Osteocyte (in vitro differentiated cells): ENCODE data around the gene TNFRSF18. TPM values are rescaled to one million over a fixed set of nuclear protein-coding genes. Genes with fewer than 3 reads are reported as not detected.

Experiments
- DNase-seq: peaks from one replicate; pipeline ENCODE4 v3.0.0; 2021; ENCODE audit warnings: mixed read lengths; ENCODE audit not compliant: unreplicated experiment; ENCODE audit errors: extremely low spot score
- H3K27ac Mint-ChIP-seq: one replicate; pipeline ENCODE4 v1.8.0; 2021; ENCODE audit warnings: mild to moderate bottlenecking, mixed read lengths; ENCODE audit not compliant: unreplicated experiment
- H3K27me3 Mint-ChIP-seq: one replicate; pipeline ENCODE4 v1.8.0; 2021; ENCODE audit warnings: mixed read lengths; ENCODE audit not compliant: unreplicated experiment
- H3K36me3 Mint-ChIP-seq: one replicate; pipeline ENCODE4 v1.8.0; 2021; ENCODE audit warnings: mixed read lengths; ENCODE audit not compliant: unreplicated experiment
- H3K4me1 Mint-ChIP-seq: one replicate; pipeline ENCODE4 v1.8.0; 2021; ENCODE audit warnings: mixed read lengths; ENCODE audit not compliant: unreplicated experiment
- H3K4me3 Mint-ChIP-seq: one replicate; pipeline ENCODE4 v1.8.0; 2021; ENCODE audit warnings: mild to moderate bottlenecking, moderate library complexity, mixed read lengths; ENCODE audit not compliant: unreplicated experiment
- H3K9me3 Mint-ChIP-seq: one replicate; pipeline ENCODE4 v1.8.0; 2021; ENCODE audit warnings: mixed read lengths; ENCODE audit not compliant: unreplicated experiment
- total RNA-seq: library from RNA; stranded (reverse); gene quantifications from 2 replicates; pipeline ENCODE4 v1.2.1, GENCODE V29; 2021
- TF ChIP-seq, protein P1 (sequence below): fragments of 200-600 bp; sonication (generic); IDR thresholded peaks from 2 replicates; pipeline ENCODE4 v1.5.0; 2021; ENCODE audit warnings: antibody characterized with exemption, mild to moderate bottlenecking, moderate library complexity

The TNFRSF18 gene
- total RNA-seq, 1 donor from 2014 or later, result not detected

GRCh38 chr1:1199961-1200875 lies 6.2 kb downstream of the TNFRSF18 start:
- peaks cover 5% of the 10 kb centered on the region for H3K4me1 Mint-ChIP-seq
- TF ChIP-seq, protein P1, sequence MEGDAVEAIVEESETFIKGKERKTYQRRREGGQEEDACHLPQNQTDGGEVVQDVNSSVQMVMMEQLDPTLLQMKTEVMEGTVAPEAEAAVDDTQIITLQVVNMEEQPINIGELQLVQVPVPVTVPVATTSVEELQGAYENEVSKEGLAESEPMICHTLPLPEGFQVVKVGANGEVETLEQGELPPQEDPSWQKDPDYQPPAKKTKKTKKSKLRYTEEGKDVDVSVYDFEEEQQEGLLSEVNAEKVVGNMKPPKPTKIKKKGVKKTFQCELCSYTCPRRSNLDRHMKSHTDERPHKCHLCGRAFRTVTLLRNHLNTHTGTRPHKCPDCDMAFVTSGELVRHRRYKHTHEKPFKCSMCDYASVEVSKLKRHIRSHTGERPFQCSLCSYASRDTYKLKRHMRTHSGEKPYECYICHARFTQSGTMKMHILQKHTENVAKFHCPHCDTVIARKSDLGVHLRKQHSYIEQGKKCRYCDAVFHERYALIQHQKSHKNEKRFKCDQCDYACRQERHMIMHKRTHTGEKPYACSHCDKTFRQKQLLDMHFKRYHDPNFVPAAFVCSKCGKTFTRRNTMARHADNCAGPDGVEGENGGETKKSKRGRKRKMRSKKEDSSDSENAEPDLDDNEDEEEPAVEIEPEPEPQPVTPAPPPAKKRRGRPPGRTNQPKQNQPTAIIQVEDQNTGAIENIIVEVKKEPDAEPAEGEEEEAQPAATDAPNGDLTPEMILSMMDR, result no peak
- peak overlapping the region; percentile 35 for H3K4me3 Mint-ChIP-seq
- peaks cover 3% of the 10 kb centered on the region for H3K9me3 Mint-ChIP-seq
- no peaks in the 10 kb centered on the region for H3K36me3 Mint-ChIP-seq
- DNase-seq, result no peak
- H3K27me3 Mint-ChIP-seq, result no peaks in the 10 kb centered on the region
- H3K27ac Mint-ChIP-seq, result peak overlapping the region; percentile 18

GRCh38 chr1:1199141-1199960 lies 7.0 kb downstream of the TNFRSF18 start:
- Mint-ChIP-seq H3K4me3 (no peak overlapping the region), H3K4me1 (peaks cover 5% of the 10 kb centered on the region)
- DNase-seq, result no peak

DNA sequence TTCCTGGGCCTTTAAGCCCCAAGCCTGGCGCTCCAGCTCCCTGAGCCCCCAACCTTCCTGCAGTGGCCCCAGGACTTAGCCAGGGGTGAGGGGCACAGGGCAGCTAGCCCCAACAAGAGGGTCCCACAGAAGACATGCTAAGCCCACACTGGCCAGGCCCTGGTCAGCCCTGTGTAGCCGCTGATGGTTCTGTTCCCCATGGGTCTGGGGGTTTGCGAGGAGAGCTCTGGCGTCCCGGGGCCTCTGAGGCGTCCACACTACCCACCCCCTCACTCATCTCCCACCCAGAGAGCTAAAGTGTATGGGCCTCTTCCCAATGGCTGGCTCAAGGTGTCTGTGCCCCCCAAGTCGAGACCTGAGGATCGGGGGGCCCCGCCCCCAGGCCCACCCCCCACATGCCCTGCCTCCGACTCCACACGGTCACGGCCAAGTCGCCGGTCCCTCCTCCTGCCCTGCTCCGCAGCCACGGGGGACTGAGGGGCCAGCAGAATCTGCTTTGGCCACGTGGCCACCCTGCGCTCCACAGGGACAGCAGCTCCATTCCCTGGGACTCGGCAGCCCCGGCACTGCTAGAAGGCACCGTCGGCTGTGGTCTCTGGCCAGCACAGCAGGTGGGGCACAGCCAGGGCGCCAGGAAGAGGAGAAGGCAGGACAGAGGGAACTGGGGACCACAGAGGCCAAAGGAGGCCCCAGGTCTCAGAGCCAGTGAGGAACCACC lies 7.8 kb downstream of the TNFRSF18 start:
- Mint-ChIP-seq H3K9me3 (peaks cover 14% of the 10 kb centered on the region), H3K27ac (no peak overlapping the region), H3K4me1 (peaks cover 5% of the 10 kb centered on the region), H3K27me3 (no peaks in the 10 kb centered on the region), H3K36me3 (no peaks in the 10 kb centered on the region), H3K4me3 (no peak overlapping the region)
- DNase-seq, result no peak
- TF ChIP-seq, protein P1, result no peak

More at GRCh38 chr1:1199141-1199960, 7.0 kb downstream of the TNFRSF18 start:
- Mint-ChIP-seq H3K27ac (no peak overlapping the region), H3K9me3 (peaks cover 11% of the 10 kb centered on the region), H3K27me3 (no peaks in the 10 kb centered on the region), H3K36me3 (no peaks in the 10 kb centered on the region)
- TF ChIP-seq, protein P1, result no peak

- H3K27me3 Mint-ChIP-seq, result no peaks in the 10 kb centered on the region
- no peak for DNase-seq
- H3K4me3 Mint-ChIP-seq, result no peak overlapping the region
- TF ChIP-seq, protein P1, result no peak
- peaks cover 14% of the 10 kb centered on the region for H3K9me3 Mint-ChIP-seq
- no peak overlapping the region for H3K27ac Mint-ChIP-seq
- H3K4me1 Mint-ChIP-seq, result peaks cover 5% of the 10 kb centered on the region
- H3K36me3 Mint-ChIP-seq, result no peaks in the 10 kb centered on the region
These were observed 8.6 kb downstream of the TNFRSF18 start for GRCh38 chr1:1197551-1198422.
